Activated naive CD4-positive, alpha-beta T cell treated with anti-CD3 and anti-CD28 coated beads, Interleukin-2, amount 10 ng/mL, durations not matched to agents 7 days and 5 days (primary cell): ENCODE measurements around the gene KIF25.
"Not testable (repeated sequence)": the region's sequence is repeated elsewhere in the genome, so short reads cannot be mapped to it uniquely, and the experiment has no call there.

ENCODE experiments used
- CTCF ChIA-PET: fragments of 350-600 bp; sonication (Branson Sonifier 250); formaldehyde crosslinking; loops from one replicate; lab custom pipeline; 2021; ENCODE audit warnings: antibody characterized with exemption; lab: Charles Lee
- DNase-seq: peaks from one replicate; pipeline ENCODE4 v3.0.0-alpha.2; 2020
- H3K27ac Mint-ChIP-seq: one replicate; pipeline ENCODE4 v1.8.0; 2021; ENCODE audit warnings: mild to moderate bottlenecking, moderate library complexity, mixed read lengths
- H3K27me3 Mint-ChIP-seq: one replicate; pipeline ENCODE4 v1.8.0; 2021; ENCODE audit warnings: mild to moderate bottlenecking, mixed read lengths
- H3K36me3 Mint-ChIP-seq: one replicate; pipeline ENCODE4 v1.8.0; 2021; ENCODE audit warnings: mixed read lengths
- H3K4me1 Mint-ChIP-seq: one replicate; pipeline ENCODE4 v1.8.0; 2021; ENCODE audit warnings: mixed read lengths
- H3K4me3 Mint-ChIP-seq: one replicate; pipeline ENCODE4 v1.8.0; 2021; ENCODE audit warnings: mild to moderate bottlenecking, moderate library complexity, mixed read lengths
- H3K9me3 Mint-ChIP-seq: one replicate; pipeline ENCODE4 v1.8.0; 2021; ENCODE audit warnings: mixed read lengths

KIF25 gene

DNA sequence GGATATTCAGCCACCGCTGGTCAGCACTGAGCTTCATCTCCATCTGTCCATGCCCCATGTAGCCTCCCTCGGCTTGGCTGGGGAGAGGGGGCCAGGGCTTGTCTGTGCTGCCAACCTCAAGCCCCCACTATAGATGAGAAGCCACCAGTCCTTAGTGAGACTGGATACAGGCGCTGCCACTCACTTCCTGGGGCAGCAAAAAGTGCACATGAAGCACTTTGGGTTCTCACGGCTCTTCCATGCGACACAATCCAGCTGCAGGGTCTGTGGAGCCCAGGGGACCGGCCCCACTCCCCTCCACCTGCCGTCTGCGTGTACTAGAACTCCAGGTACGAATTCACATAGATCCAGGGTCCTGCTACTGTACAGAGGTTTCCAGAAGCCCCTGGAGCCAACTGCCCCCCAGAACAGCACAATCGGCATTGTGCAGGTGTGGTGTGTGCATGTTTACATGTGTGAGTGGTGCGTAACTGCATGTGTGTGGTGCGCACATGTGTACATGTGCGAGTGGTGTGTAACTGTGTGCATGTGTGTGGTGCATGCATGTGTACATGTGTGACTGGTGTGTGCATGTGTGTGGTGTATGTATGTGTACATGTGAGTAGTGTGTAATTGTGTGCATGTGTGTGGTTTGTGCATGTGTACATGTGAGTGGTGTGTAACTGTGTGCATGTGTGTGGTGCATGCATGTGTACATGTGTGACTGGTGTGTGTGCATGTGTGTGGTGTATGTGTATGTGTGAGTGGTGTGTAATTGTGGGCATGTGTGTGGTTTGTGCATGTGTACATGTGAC lies 76.7 kb downstream of the KIF25 start:
- Mint-ChIP-seq H3K9me3 (peaks cover 6% of the 10 kb centered on the region), H3K4me1 (no peaks in the 10 kb centered on the region), H3K27ac (no peak overlapping the region), H3K27me3 (no peaks in the 10 kb centered on the region), H3K36me3 (no peaks in the 10 kb centered on the region), H3K4me3 (no peak overlapping the region)
- no peak for DNase-seq
- CTCF ChIA-PET: no interaction called here

DNA sequence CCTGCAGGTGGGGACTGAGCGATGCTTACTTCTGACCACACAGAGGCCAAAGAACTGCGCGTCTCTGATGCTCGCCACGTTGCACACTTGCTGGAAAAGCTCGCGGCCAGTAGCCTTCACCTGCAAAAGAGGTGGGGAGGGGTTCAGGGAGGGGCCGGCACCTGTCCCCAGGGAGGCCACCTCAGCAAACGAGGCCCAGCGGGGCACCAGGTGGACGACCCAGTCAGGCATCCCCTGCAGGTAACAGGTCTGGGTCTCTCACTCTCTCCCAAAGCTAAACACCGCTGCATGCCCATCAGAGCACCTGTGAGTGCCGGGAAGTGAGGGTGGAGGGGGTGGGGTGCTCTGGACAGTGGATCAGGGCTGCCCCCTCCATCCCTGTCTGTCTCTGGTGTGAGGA lies 77.7 kb downstream of the KIF25 start:
- peaks cover 6% of the 10 kb centered on the region for H3K9me3 Mint-ChIP-seq

DNA sequence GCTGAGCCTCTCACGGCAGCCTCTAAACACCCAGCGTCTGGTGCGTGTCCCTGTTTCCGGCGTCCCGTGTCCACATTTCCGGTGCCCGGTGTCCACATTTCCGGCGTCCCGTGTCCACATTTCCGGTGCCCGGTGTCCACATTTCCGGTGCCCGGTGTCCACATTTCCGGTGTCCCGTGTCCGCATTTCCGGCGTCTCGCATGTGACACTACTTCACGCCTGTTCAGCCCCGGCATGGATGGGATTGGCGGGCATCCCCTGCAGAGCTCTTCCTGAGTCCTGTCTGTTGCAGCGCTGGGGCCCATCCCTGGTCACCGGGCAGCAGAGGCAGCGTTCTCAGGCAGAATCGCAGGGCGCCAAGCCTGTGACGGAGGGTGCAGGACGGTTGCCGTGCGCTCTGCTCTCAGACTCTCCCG lies 78.3 kb downstream of the KIF25 start:
- no peaks in the 10 kb centered on the region for H3K4me1 Mint-ChIP-seq
- no peaks in the 10 kb centered on the region for H3K36me3 Mint-ChIP-seq
- no peaks in the 10 kb centered on the region for H3K27me3 Mint-ChIP-seq
- no peak overlapping the region for H3K4me3 Mint-ChIP-seq
- DNase-seq: no peak
- CTCF ChIA-PET: no interaction called here
- no peak overlapping the region for H3K27ac Mint-ChIP-seq
- peaks cover 6% of the 10 kb centered on the region for H3K9me3 Mint-ChIP-seq

More for the DNA sequence above, 77.7 kb downstream of the KIF25 start:
- Mint-ChIP-seq H3K4me3 (no peak overlapping the region), H3K4me1 (no peaks in the 10 kb centered on the region), H3K36me3 (no peaks in the 10 kb centered on the region), H3K27me3 (no peaks in the 10 kb centered on the region), H3K27ac (no peak overlapping the region)
- no peak for DNase-seq
- CTCF ChIA-PET: no interaction called here

DNA sequence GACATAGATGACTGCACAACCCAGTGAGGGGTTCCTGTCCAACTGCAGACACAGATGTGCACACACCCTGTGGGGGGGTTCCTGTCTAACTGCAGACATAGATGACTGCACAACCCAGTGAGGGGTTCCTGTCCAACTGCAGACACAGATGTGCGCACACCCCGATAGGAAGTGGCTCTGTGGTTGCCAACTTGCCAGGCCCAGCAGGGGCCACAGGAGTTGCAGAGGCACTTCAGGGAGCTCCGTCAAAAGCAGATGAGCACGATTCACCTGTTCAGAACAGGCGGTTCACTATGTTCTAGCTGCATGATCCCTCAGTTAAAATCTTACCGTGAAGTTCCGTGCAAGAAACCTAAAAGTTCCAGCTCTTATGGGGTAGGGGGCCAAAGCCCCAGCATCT lies 79.9 kb downstream of the KIF25 start:
- DNase-seq, H3K4me3 Mint-ChIP-seq, CTCF ChIA-PET, H3K36me3 Mint-ChIP-seq, H3K9me3 Mint-ChIP-seq, H3K4me1 Mint-ChIP-seq, H3K27ac Mint-ChIP-seq, H3K27me3 Mint-ChIP-seq: not testable (repeated sequence)

DNA sequence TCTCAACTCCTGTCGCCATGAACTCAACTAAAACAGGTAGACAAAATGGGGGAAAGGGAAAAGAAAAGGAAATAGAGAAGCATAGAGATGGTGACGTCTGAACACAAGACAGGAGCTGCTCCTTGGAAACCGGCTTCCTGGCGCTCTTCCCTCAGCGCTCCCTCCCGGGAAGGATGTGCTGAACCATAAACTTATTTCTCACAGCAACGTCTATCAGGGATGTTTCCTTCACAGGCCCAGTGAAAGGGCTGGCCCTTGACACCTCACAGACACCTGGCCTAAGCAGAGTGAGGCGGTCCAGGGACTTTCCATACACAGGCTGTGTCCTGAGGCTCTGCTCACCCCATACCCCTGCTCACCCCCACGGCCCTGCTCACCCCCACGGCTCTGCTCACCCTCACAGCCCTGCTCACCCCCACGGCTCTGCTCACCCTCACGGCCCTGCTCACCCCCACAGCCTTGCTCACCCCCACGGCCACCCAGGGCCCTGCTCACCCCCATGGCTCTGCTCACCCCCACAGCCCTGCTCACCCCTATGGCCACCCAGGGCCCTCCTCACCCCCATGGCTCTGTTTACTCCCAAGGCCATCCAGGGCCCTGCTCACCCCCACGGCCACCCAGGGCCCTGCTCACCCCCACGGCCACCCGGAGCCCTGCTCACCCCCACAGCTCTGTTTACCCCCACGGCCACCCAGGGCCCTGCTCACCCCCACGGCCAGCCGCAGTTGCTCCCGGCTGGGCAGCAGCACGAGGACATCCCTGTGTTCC lies 80.9 kb downstream of the KIF25 start:
- Mint-ChIP-seq H3K27ac (no peak overlapping the region), H3K4me1 (no peaks in the 10 kb centered on the region), H3K4me3 (no peak overlapping the region), H3K36me3 (no peaks in the 10 kb centered on the region), H3K27me3 (no peaks in the 10 kb centered on the region), H3K9me3 (peaks cover 6% of the 10 kb centered on the region)
- DNase-seq: no peak
- CTCF ChIA-PET: no interaction called here

DNA sequence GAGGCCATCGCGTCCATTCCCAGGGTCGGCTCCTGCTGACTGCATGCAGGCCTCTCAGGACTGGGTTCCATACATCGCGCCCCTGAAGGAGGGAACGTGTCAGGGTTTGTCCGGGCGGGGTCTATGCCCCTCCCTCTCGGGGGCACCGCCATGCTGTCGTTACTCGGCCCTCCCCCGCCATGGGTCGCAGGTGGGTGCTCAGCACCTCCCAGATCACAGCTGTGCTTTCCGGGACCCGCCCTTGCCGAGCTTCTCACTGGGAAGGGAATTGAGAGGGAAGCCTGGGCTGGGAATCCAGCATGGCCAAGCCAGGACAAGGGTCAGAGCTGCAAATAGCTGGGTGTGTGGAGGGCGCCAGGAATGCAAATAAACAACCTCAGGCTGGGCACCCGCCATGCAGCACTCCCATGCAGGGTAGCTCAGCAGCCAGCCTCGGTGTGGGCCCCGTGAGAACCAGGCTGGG lies 81.5 kb downstream of the KIF25 start, which contains the start of gene FRMD1:
TSS of gene FRMD1 (minus strand) at position 270 of the 463 bp plus-strand sequence. CDS start at position 152, 118 bp downstream.
- Mint-ChIP-seq H3K9me3 (peaks cover 6% of the 10 kb centered on the region), H3K36me3 (no peaks in the 10 kb centered on the region), H3K27me3 (no peaks in the 10 kb centered on the region), H3K4me1 (no peaks in the 10 kb centered on the region), H3K4me3 (no peak within 1 kb of the TSS), H3K27ac (no peak within 1 kb of the TSS)
- CTCF ChIA-PET: no interaction called here
- no peak for DNase-seq

DNA sequence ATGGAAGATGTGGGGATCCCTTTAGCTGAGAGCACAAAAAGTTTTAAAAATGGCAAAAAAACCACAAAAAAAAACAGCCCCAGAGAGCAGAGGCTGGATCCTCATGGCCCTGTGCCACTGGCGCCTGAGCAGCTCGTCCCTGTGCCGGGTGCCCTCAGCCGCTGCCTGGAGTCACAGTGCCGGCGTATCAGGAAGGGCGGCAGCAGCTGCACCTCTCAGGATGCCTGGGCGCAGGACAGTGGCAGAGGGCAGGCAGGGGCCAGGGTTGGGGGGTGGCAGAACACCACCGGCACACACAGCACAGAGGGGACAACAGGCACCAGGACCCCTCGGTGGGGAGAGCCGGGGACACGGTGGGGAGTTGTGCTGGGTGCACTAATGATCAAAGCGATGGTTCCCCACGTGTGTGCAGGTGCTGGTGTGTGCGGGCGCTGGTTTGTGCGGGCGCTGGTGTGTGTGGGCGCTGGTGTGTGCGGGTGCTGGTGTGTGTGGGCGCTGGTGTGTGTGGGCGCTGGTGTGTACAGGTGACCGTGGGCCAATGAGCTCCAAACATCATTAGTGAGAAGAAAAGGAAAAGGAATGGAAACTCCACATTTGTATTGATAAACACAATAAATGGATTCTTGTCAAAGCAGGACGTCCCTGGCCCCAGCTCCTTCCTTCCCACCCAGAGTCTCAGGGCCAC lies 83.1 kb downstream of the KIF25 start:
- Mint-ChIP-seq H3K36me3 (no peaks in the 10 kb centered on the region), H3K9me3 (peaks cover 6% of the 10 kb centered on the region)

DNA sequence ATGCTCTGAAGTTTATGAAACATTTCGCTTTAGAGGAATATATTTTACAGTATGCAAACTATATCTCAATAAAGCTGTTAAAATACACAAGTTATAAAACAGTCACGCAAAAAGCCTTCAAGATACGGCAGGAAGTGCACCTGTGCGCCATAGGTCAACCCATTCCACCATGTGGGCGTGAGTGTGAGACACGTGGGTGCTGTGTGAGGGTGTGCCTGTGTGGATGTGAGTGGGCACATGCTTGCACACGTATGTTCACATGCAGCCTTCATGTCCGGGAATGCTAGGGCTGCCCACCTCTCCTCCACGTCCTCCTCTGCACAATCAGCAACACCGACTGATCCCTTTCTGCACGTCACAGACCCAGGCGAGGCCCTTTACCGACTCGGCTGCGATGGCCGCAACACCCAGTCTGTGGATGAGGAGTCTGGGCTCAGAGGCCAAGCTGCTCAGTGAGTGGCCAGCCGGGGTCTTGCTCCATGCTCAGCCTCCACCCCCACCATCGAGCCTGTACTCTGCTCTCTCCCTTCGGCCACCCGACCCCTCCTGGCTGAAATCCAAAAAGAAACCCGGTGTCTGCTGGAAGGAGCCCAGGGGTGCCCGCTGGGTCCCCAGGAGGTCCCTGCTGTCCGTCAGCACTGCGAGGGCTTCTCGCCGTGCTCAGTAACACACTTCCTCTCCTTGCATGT lies 84.5 kb downstream of the KIF25 start:
- no peak overlapping the region for H3K27ac Mint-ChIP-seq
- CTCF ChIA-PET: no interaction called here

More for the DNA sequence above, 83.1 kb downstream of the KIF25 start:
- Mint-ChIP-seq H3K27ac (no peak overlapping the region), H3K4me1 (no peaks in the 10 kb centered on the region), H3K4me3 (no peak overlapping the region), H3K27me3 (no peaks in the 10 kb centered on the region)
- CTCF ChIA-PET: no interaction called here
- no peak for DNase-seq

DNA sequence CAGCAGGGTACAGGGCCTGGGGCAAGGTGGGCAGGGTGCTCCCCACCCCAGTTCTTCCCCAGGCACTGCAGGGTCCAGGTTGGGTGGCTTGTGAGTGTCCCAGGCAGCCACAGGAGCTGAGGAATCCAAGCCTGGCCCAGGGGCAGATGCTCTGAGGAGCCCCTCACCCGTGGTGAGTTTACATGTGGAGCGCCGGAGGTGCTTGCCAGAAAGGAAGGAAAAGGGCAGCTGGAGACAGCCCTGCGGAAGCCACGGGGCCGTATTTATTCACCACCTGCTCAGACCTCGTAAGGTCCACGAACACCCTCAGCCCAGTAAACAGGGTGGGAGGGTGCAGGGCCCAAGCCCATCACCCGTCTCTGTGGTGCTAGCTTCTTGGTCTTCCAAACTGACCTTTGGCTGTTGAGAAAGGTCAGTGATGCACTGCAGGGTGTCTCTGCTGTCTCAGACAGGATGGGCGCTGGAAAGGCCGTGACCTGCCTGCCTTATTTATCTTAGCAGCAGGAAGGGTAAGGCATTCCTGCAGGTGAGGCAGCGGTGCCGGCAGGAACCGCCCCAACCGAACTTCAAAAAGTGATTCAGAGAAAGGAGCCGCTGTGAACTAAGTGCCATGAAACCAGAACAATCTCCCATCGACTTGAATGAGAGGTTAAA lies 85.5 kb downstream of the KIF25 start:
- CTCF ChIA-PET: no interaction called here
- Mint-ChIP-seq H3K27me3 (no peaks in the 10 kb centered on the region), H3K36me3 (no peaks in the 10 kb centered on the region), H3K27ac (no peak overlapping the region), H3K4me3 (no peak overlapping the region), H3K9me3 (no peaks in the 10 kb centered on the region), H3K4me1 (no peaks in the 10 kb centered on the region)
- DNase-seq: no peak

More for the DNA sequence above, 84.5 kb downstream of the KIF25 start:
- H3K36me3 Mint-ChIP-seq: no peaks in the 10 kb centered on the region
- no peaks in the 10 kb centered on the region for H3K4me1 Mint-ChIP-seq
- no peaks in the 10 kb centered on the region for H3K9me3 Mint-ChIP-seq
- DNase-seq: no peak
- H3K27me3 Mint-ChIP-seq: no peaks in the 10 kb centered on the region
- H3K4me3 Mint-ChIP-seq: no peak overlapping the region

DNA sequence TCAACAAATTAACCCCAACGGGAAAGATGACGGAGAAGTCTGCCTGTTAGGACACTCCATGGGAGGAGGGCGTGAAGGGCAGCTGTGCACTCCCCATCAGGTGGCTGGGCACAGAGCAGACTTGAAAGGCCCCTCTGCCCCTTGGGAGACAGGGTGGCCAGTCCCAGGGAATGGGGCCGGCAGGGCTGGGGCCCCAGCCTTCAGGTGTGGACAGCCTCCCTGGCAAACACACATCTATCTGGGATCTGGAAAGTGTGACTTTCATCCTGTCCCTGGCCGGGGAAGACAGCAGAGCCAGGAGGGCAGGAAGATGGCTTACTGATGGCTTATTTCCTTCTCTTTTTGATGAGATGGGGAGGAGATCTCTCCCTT lies 86.0 kb downstream of the KIF25 start:
- Mint-ChIP-seq H3K36me3 (no peaks in the 10 kb centered on the region), H3K9me3 (no peaks in the 10 kb centered on the region), H3K4me1 (no peaks in the 10 kb centered on the region), H3K27ac (no peak overlapping the region), H3K4me3 (no peak overlapping the region), H3K27me3 (no peaks in the 10 kb centered on the region)
- DNase-seq: no peak
- CTCF ChIA-PET: no interaction called here

DNA sequence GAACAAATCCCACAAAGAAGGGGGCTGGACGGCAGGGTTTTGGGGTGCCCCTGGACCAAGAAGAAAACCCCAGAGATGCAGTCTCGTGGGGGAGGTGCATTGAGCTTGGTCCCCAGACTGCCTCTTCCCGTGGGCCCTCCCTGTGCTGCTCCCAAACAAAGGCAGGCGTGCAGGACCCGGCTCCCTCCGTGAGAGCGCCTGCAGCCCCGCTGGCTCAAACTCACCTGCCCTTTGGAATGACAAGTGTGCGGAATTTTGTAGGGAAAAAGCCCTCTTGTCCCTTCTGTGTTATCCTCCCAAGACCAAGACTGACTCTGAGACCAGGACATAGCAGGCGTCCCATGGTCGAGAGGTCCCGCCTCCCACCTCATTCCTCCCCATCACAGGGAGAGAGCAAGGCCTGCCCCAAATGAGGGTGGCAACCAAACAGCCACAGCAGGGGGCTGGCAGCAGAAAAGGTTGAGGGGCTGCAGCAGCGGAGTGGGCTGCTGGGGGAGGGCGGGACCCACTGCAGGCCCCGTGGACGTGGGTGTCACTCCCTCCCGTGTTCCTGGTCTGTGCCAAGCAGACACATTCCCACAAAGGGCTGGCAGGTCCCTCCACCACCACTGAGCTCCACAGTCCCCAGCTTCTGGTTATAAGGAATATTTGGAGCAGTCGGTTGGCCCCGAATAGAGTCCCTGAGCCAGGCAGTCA lies 87.1 kb downstream of the KIF25 start:
- no peaks in the 10 kb centered on the region for H3K9me3 Mint-ChIP-seq
- DNase-seq: no peak

DNA sequence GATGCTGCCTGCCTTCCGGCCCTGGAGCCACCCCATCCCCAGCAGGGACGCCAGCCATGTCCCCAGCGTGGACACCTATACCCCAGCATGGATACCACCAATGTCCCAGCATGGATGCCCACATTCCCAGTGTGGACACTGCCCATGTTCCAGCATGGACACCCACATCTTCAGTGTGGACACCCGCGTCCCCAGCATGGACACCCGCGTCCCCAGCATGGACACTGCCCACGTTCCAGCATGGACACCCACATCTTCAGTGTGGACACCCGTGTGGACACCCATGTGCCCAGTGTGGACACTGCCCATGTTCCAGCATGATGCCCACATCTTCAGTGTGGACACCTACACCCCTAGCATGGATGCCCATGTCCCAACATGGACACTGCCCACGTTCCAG lies 88.6 kb downstream of the KIF25 start:
- Mint-ChIP-seq H3K27me3 (no peaks in the 10 kb centered on the region), H3K9me3 (no peaks in the 10 kb centered on the region), H3K27ac (no peak overlapping the region), H3K4me1 (no peaks in the 10 kb centered on the region), H3K4me3 (no peak overlapping the region), H3K36me3 (no peaks in the 10 kb centered on the region)
- CTCF ChIA-PET: no interaction called here
- DNase-seq: no peak

More for the DNA sequence above, 87.1 kb downstream of the KIF25 start:
- Mint-ChIP-seq H3K4me3 (no peak overlapping the region), H3K4me1 (no peaks in the 10 kb centered on the region), H3K36me3 (no peaks in the 10 kb centered on the region), H3K27ac (no peak overlapping the region), H3K27me3 (no peaks in the 10 kb centered on the region)
- CTCF ChIA-PET: no interaction called here

DNA sequence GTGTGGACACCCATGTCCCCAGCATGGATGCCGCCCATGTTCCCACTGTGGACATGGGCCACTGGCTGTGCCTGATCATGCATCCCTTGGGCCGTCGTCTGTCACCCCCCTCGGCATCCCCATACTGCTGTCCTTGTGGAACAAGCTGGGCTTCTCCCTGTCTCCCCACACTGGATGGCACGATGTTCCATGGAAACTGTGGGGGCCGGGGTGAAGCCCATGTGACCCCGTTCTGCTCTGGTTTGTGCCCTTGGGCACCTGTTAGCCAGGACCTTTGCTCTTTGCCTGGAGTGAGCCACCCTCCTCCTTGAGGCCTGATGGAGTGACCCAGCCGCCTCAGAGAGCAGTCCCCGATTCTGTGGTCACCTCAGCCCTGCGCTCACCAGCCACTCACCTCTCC lies 89.1 kb downstream of the KIF25 start:
- Mint-ChIP-seq H3K9me3 (no peaks in the 10 kb centered on the region), H3K27me3 (no peaks in the 10 kb centered on the region), H3K4me3 (no peak overlapping the region), H3K4me1 (no peaks in the 10 kb centered on the region), H3K27ac (no peak overlapping the region), H3K36me3 (no peaks in the 10 kb centered on the region)
- CTCF ChIA-PET: no interaction called here
- DNase-seq: no peak
